ENCODE measurements around the gene AIMP1.
A peak's percentile ranks its signal among the peaks of the same experiment; 100 is the strongest.
"Not testable (repeated sequence)": the region's sequence is repeated elsewhere in the genome, so short reads cannot be mapped to it uniquely, and the experiment has no call there.

The AIMP1 gene

GRCh38 chr4:106312997-106313522, 3.3 kb upstream of the AIMP1 start:
- DNase-seq, result no peak

GRCh38 chr4:106314960-106315359, 1.4 kb upstream of the AIMP1 start:
- DNase-seq, result no peak

- peak; percentile 35 for DNase-seq
Measured at GRCh38 chr4:106315476-106315967, 828 bp upstream of the AIMP1 start.

GRCh38 chr4:106316773-106317409, 541 bp downstream of the AIMP1 start:
- DNase-seq, result no peak

- DNase-seq, result no peak
Measured at GRCh38 chr4:106317815-106318214, 1.5 kb downstream of the AIMP1 start.

- DNase-seq, result no peak
Measured at GRCh38 chr4:106318511-106318910, 2.2 kb downstream of the AIMP1 start.

- no peak for DNase-seq
Measured at GRCh38 chr4:106320235-106320634, 3.9 kb downstream of the AIMP1 start.

- not testable (repeated sequence) for DNase-seq
Measured at GRCh38 chr4:106321168-106321567, 4.8 kb downstream of the AIMP1 start.

GRCh38 chr4:106321814-106322213, 5.5 kb downstream of the AIMP1 start:
- not testable (repeated sequence) for DNase-seq

GRCh38 chr4:106323119-106323518, 6.8 kb downstream of the AIMP1 start:
- no peak for DNase-seq

- no peak for DNase-seq
Measured at GRCh38 chr4:106325800-106326199, 9.4 kb downstream of the AIMP1 start.

GRCh38 chr4:106329041-106329618, 12.8 kb downstream of the AIMP1 start:
- DNase-seq, result no peak

- no peak for DNase-seq
Measured at GRCh38 chr4:106333186-106333585, 16.8 kb downstream of the AIMP1 start.

- no peak for DNase-seq
Measured at GRCh38 chr4:106334741-106335470, 18.6 kb downstream of the AIMP1 start.

- DNase-seq, result no peak
Measured at GRCh38 chr4:106336618-106337017, 20.3 kb downstream of the AIMP1 start.

GRCh38 chr4:106337916-106338315, 21.6 kb downstream of the AIMP1 start:
- DNase-seq, result no peak

- DNase-seq, result no peak
Measured at GRCh38 chr4:106338671-106339070, 22.3 kb downstream of the AIMP1 start.

GRCh38 chr4:106339431-106339830, 23.1 kb downstream of the AIMP1 start:
- no peak for DNase-seq

GRCh38 chr4:106340774-106341173, 24.4 kb downstream of the AIMP1 start:
- no peak for DNase-seq

GRCh38 chr4:106343865-106344646, 27.7 kb downstream of the AIMP1 start:
- no peak for DNase-seq

- no peak for DNase-seq
Measured at GRCh38 chr4:106344647-106344970, 28.3 kb downstream of the AIMP1 start.

- no peak for DNase-seq
Measured at GRCh38 chr4:106347167-106347566, 30.8 kb downstream of the AIMP1 start.

- DNase-seq, result no peak
Measured at GRCh38 chr4:106351016-106351415, 34.7 kb downstream of the AIMP1 start.

Measured in activated T-cell treated with anti-CD3 and anti-CD28 coated beads for 4 hours (primary cell).